Measurements from ENCODE around the gene PJA1. TPM values are rescaled to one million over a fixed set of nuclear protein-coding genes. Genes with fewer than 3 reads are reported as not detected.

The PJA1 gene
- total RNA-seq, 4 donors from 2014 or later, result 2.5 to 9.6 (median 7.6) TPM

DNA sequence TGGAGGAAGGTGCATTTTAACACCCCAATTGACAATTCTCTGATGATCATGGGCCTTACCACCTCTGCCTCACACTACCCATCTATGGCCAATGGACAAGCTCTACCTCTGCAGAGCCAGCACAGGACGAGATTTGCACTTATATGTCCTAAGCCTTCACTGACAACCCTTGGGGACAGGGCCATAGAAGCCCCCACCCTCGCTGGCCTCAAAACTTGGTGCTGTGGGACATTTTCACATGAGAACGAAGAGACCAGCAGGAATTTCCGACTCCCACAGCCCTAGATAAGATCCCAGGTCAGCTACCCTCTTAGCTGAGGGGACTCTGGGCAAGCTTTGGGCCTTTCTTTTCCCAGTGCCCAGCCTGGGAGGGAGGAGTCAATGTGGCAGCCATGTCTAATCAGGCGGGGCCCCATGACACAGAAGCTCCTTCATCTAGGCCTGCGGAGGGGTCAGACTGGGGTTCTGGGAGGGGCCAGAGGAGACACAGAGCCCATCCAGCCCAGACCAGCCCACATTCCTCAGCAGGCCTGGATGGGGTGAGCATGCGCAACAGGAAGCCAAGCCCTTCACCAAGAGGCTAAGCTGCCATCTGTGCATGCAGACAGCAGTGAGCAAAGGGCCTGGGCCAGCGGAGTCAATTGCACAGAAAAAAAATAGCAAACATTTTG, 12.1 kb downstream of the PJA1 start:
- H3K27me3 ChIP-seq, result no peaks in the 10 kb centered on the region
- H3K27ac ChIP-seq, result no peak overlapping the region

GRCh38 chrX:69152417-69152841, 12.8 kb downstream of the PJA1 start:
- Histone ChIP-seq H3K36me3 (no peaks in the 10 kb centered on the region), H3K9me3 (no peaks in the 10 kb centered on the region), H3K4me3 (no peak overlapping the region), H3K4me1 (no peaks in the 10 kb centered on the region), H3K27ac (no peak overlapping the region), H3K27me3 (no peaks in the 10 kb centered on the region)
- TF ChIP-seq POLR2A (IDR thresholded peaks at IDR 0.05) (no peak), CTCF (IDR thresholded peaks at IDR 0.05 in 4 of 5, conservative IDR thresholded peaks at IDR 0.05 in 1 of 5) (no peak)
- DNase-seq, result no peak
- intact Hi-C loops (cut with DNase I; ENCODE audit: low total_unique reads) (no loop called here), in situ Hi-C loops (cut with MboI; ENCODE audit: low sequenced_read_pairs in 4 of 4) (no loop called here)
- ATAC-seq, result no peak

More for the DNA sequence above, 12.1 kb downstream of the PJA1 start:
- in situ Hi-C loops (cut with MboI; ENCODE audit: low sequenced_read_pairs in 4 of 4) (no loop called here), intact Hi-C loops (cut with DNase I; ENCODE audit: low total_unique reads) (no loop called here)
- Histone ChIP-seq H3K36me3 (no peaks in the 10 kb centered on the region), H3K9me3 (no peaks in the 10 kb centered on the region), H3K4me3 (no peak overlapping the region), H3K4me1 (no peaks in the 10 kb centered on the region)
- no peak for ATAC-seq
- no peak for DNase-seq
- TF ChIP-seq CTCF (IDR thresholded peaks at IDR 0.05 in 4 of 5, conservative IDR thresholded peaks at IDR 0.05 in 1 of 5) (no peak), POLR2A (IDR thresholded peaks at IDR 0.05) (no peak)

DNA sequence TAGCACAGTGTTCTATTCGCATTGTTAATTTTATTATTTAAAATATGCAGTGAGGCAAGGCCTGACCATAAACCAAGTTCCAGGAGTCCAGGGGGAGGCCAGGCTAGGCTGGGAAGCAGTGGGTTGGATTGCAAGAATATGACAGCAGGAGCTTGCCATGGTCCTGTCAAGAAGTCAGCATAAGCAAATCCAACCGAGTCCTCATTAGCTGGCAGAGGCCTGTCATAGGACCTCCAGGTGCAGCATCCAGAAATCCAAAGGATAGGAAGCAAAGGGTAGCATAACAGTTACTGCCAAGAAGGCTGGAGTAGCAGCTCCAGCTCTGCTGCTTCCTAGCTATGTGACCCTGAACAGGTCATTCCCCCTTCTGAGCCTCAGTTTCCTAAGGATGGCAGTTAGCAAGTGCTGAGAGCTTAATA, 13.4 kb downstream of the PJA1 start:
- Histone ChIP-seq H3K27me3 (no peaks in the 10 kb centered on the region), H3K9me3 (no peaks in the 10 kb centered on the region), H3K4me1 (no peaks in the 10 kb centered on the region), H3K4me3 (no peak overlapping the region), H3K27ac (no peak overlapping the region), H3K36me3 (no peaks in the 10 kb centered on the region)
- ATAC-seq, result no peak
- TF ChIP-seq CTCF (IDR thresholded peaks at IDR 0.05 in 4 of 5, conservative IDR thresholded peaks at IDR 0.05 in 1 of 5) (no peak), POLR2A (IDR thresholded peaks at IDR 0.05) (no peak)
- intact Hi-C loops (cut with DNase I; ENCODE audit: low total_unique reads), result no loop called here
- in situ Hi-C loops (cut with MboI; ENCODE audit: low sequenced_read_pairs in 4 of 4), result no loop called here
- DNase-seq, result no peak

DNA sequence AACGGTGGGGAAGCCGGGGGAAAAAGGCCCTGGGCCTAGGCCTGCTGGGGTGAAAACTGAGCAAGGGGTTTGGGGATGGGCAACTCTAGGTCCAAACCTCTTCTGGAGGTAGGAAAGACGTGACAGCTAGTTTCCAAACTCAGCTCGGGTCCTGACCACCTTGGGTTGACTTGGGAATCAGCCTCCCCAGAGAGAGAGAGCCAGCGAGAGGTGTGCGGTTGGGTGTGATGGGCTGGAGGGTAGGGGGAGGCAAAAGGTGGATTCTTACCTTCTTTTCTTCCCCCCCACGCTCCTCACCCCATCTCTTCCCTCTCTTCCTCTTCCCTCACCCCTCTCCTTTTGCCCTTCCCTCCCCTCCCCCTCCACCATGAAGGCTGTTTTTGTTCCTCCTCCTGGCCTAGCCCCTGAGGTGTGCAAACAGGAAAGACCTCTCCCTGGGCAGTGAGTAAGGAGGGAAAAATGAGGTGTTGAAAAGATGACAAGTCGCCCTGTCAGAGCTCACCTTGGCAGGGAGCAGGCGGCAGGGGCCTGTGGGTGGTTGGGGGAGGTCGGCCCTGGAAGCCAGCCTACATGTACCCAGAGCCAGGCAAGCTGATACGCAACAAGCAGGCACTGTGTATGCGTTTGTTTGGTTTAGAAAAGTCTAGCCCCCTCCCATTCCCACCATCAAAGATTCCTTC, 14.8 kb downstream of the PJA1 start:
- intact Hi-C loops (cut with DNase I; ENCODE audit: low total_unique reads), result no loop called here

More for the DNA sequence above, 14.8 kb downstream of the PJA1 start:
- H3K4me1 ChIP-seq, result no peaks in the 10 kb centered on the region
- H3K4me3 ChIP-seq, result no peak overlapping the region
- no peaks in the 10 kb centered on the region for H3K36me3 ChIP-seq
- DNase-seq, result no peak
- H3K9me3 ChIP-seq, result no peaks in the 10 kb centered on the region
- H3K27me3 ChIP-seq, result no peaks in the 10 kb centered on the region
- TF ChIP-seq POLR2A (IDR thresholded peaks at IDR 0.05) (no peak), CTCF (IDR thresholded peaks at IDR 0.05 in 4 of 5, conservative IDR thresholded peaks at IDR 0.05 in 1 of 5) (no peak)
- in situ Hi-C loops (cut with MboI; ENCODE audit: low sequenced_read_pairs in 4 of 4), result no loop called here
- ATAC-seq, result no peak
- H3K27ac ChIP-seq, result no peak overlapping the region

Measured in gastrocnemius medialis (tissue), 4 donors.